Subcutaneous abdominal adipose tissue (tissue), 5 donors: Measurements from ENCODE around the gene SARM1.
"Not testable (repeated sequence)": the region's sequence is repeated elsewhere in the genome, so short reads cannot be mapped to it uniquely, and the experiment has no call there.

ENCODE experiments used
- H3K27ac ChIP-seq: one replicate; pipeline ENCODE4 v1.7.0; 2013; ENCODE audit warnings: low read depth, mild to moderate bottlenecking, inconsistent platforms, low read length, moderate library complexity
- H3K27me3 ChIP-seq, 5 donors: one replicate each; pipeline ENCODE4 v1.7.0; 2013; ENCODE audit warnings: low read length in 5 of 5, inconsistent platforms in 1 of 5; ENCODE audit not compliant: control insufficient read depth in 5 of 5, insufficient read depth in 4 of 5
- H3K36me3 ChIP-seq, 5 donors: one replicate each; pipeline ENCODE4 v1.7.0; 2013; ENCODE audit warnings: low read length in 5 of 5; ENCODE audit not compliant: control insufficient read depth in 5 of 5, insufficient read depth in 5 of 5
- H3K4me1 ChIP-seq, 5 donors: one replicate each; pipeline ENCODE4 v1.7.0; 2013; ENCODE audit warnings: low read length in 5 of 5, mild to moderate bottlenecking in 3 of 5, moderate library complexity in 1 of 5; ENCODE audit not compliant: control insufficient read depth in 5 of 5, insufficient read depth in 5 of 5
- H3K4me3 ChIP-seq, 5 donors: one replicate each; pipeline ENCODE4 v1.7.0; 2013; ENCODE audit warnings: low read length in 5 of 5, low read depth in 1 of 5
- H3K9ac ChIP-seq, 5 donors: one replicate each; pipeline ENCODE4 v1.7.0; 2013; ENCODE audit warnings: low read length in 5 of 5, mild to moderate bottlenecking in 4 of 5, moderate library complexity in 3 of 5
- H3K9me3 ChIP-seq, 5 donors: one replicate each; pipeline ENCODE4 v1.7.0; 2013; ENCODE audit warnings: low read length in 5 of 5; ENCODE audit not compliant: control insufficient read depth in 5 of 5
- donor health status: healthy.
- donor health status: healthy.
- donor health status: healthy.
- donor health status: healthy.
- donor health status: healthy.

The SARM1 gene

DNA sequence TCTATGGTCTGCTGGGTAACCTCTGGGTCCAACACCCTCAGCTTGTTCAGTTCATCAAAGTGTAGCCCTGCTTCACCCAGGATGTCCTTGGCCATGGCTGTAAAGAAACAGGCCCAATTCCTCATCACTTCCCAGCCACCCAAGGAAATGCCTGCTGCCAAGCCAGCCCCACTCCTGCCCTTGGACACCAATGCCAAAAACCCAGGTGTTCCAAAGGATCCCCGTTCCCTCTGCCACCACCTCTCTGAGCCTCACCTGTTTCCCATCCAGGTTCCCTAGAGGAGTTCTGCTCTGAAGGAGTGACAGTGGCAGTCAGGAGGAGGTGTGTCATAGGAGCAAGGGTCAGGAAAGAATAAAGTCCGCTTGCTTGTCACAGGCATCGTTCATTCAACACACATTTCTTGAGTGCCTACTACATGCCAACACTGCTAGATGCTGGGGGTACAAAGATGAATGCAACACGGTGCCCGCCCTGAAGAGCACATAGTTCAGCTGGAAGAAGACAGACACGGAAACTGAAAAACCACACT is 39.5 kb upstream of the SARM1 start:
- Histone ChIP-seq H3K4me3 (no peak overlapping the region), H3K4me1 (peaks cover 14 to 37% (median 29%) of the 10 kb centered on the region in 5 donors), H3K36me3 (peaks cover 18 to 50% (median 39%) of the 10 kb centered on the region in 5 donors), H3K27me3 (no peaks in the 10 kb centered on the region), H3K27ac (no peak overlapping the region), H3K9me3 (no peaks in the 10 kb centered on the region), H3K9ac (no peak overlapping the region)

DNA sequence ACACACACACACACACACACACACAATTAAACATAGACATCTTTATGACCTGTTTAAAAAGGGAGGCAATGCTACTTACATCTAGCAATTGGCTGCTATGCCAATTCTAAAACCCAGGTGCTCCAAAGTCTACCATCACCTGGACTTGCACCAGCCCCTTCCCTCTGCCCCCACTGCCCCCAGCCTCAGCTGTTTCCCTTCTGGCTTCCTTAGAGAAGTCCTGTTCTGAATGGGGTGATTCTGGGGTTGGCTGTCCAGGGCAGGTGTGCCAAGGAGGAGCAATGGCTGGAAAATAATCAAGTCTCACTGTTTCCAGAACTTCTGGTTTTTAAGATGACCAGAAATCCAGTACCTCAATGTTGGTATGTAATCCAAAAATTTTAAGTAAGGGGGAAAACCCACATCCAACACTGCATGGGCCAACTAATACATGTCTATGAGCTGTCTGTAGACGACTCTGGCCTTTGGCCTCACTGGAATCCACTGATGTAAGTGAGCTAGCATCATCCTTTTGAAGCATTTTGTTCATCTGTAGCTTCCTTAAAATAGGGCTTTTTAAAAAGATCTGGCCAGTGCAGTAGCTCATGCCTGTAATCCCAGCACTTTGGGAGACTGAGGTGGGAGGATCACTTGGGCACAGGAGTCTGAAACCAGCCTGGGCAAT is 38.3 kb upstream of the SARM1 start:
- H3K4me3 ChIP-seq: no peak overlapping the region
- no peak overlapping the region for H3K9ac ChIP-seq
- H3K9me3 ChIP-seq: no peaks in the 10 kb centered on the region
- peaks cover 9 to 37% (median 33%) of the 10 kb centered on the region in 5 donors for H3K36me3 ChIP-seq
- no peak overlapping the region for H3K27ac ChIP-seq
- H3K27me3 ChIP-seq: no peaks in the 10 kb centered on the region
- peaks cover 15 to 49% (median 37%) of the 10 kb centered on the region in 5 donors for H3K4me1 ChIP-seq

DNA sequence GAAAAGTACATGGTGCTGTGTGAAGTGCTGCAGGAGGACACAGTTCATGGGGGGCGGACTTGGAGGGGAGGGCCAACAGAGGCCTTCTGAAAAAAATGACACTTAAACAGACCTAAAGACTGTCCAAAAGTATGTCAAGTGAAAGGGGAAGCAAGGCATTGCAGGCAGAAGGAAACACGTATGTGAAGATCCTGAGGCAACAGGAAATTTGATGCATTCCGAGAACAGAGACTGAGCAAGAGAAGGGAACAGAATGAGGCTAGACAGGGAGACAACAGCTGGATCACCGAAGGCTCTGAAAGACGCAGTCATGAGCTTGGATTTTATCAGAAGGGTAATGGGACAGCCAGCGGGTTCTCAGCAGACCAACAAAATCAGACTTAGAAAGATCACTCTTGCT is 37.3 kb upstream of the SARM1 start:
- Histone ChIP-seq H3K9me3 (no peaks in the 10 kb centered on the region), H3K36me3 (peaks cover 2 to 27% (median 25%) of the 10 kb centered on the region in 5 donors), H3K4me1 (peaks cover 18 to 52% (median 37%) of the 10 kb centered on the region in 5 donors), H3K27me3 (no peaks in the 10 kb centered on the region), H3K9ac (peak overlapping the region in 3 of 5 donors; percentile 78 to 90 (median 83)), H3K27ac (no peak overlapping the region), H3K4me3 (peak overlapping the region; percentile 91 to 95 (median 93))

DNA sequence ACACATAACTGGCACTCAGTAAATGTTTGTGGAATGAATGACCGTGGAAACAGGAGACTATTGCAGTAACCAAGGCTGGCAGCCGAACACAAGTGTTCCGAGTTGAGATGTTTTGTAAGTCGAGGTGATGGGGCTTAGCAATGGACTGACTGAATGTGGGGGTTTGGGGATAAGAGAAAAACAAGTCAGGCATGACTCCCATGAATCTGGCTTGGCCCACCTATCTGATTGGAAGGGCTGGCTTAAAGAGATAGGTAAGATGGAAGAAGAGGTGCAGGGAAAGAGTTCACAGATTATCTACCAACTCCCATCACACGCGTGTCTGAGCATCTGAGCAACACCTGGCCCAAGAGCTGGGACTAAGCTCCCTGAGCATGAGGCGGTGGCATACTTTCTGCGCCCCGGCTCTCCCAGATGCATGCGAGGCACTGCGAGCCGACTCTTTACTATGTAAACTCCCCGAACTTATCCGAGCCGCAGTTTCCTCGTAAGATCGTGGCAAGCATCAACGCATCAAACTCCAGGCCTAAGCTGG is 36.8 kb upstream of the SARM1 start:
- Histone ChIP-seq H3K4me3 (peak overlapping the region; percentile 91 to 95 (median 93)), H3K9me3 (no peaks in the 10 kb centered on the region), H3K27ac (peak overlapping the region; percentile 93), H3K4me1 (peaks cover 18 to 55% (median 37%) of the 10 kb centered on the region in 5 donors), H3K36me3 (peaks cover 0 to 28% (median 25%) of the 10 kb centered on the region in 5 donors), H3K9ac (peak overlapping the region in 4 of 5 donors; percentile 78 to 90 (median 86)), H3K27me3 (no peaks in the 10 kb centered on the region)

DNA sequence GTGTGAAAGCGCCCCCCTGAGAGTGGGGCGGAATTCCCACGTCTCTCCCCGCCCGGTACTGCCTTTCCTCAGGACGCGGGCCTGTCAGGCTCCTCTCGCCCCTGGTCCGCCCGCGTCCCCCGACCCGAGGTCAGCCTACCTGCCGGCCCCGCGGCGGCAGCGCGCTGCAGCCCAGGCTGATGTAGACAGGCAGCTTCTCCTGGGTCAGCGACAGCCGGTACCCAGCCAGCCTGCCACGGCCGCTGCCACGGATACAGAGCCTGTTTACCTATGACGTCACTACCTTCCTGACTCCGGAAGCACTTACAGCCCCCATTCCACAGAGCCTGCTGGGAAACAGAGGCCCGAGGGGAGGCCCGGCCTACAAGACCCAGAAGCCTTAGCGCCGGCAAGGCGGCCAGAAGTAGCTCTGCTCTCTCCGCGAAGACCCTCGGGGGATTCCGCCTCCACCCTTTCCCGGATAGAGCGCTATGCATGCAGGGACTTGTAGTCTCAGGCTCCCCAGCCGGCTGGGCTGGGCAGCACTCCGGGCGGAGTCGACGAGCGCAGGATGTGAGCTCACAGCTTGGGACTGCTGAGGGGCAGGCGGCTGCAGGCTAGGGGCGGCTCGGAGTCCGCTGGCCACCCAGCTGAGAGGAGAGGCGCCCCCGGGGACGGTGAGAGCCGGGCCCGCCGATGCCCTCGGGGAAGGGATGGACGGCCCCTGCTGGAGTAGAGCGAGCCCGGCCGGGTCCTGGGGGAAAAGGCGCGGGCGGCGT is 36.1 kb upstream of the SARM1 start, which contains the start of the genes IFT20 and TNFAIP1:
TSS of gene IFT20 (minus strand) at position 272 of the 758 bp plus-strand sequence. CDS start 3,487 bp downstream, outside the sequence.
TSS of gene TNFAIP1 (plus strand) at position 561 of the 758 bp plus-strand sequence. CDS start 3,761 bp downstream, outside the sequence.
- no peaks in the 10 kb centered on the region for H3K27me3 ChIP-seq
- peak within 1 kb of the TSS; percentile 89 to 96 (median 94) for H3K9ac ChIP-seq
- peaks cover 0 to 30% (median 30%) of the 10 kb centered on the region in 5 donors for H3K36me3 ChIP-seq
- peak within 1 kb of the TSS; percentile 93 for H3K27ac ChIP-seq
- no peaks in the 10 kb centered on the region for H3K9me3 ChIP-seq
- H3K4me1 ChIP-seq: peaks cover 18 to 55% (median 37%) of the 10 kb centered on the region in 5 donors
- H3K4me3 ChIP-seq: peak within 1 kb of the TSS; percentile 91 to 95 (median 94)

DNA sequence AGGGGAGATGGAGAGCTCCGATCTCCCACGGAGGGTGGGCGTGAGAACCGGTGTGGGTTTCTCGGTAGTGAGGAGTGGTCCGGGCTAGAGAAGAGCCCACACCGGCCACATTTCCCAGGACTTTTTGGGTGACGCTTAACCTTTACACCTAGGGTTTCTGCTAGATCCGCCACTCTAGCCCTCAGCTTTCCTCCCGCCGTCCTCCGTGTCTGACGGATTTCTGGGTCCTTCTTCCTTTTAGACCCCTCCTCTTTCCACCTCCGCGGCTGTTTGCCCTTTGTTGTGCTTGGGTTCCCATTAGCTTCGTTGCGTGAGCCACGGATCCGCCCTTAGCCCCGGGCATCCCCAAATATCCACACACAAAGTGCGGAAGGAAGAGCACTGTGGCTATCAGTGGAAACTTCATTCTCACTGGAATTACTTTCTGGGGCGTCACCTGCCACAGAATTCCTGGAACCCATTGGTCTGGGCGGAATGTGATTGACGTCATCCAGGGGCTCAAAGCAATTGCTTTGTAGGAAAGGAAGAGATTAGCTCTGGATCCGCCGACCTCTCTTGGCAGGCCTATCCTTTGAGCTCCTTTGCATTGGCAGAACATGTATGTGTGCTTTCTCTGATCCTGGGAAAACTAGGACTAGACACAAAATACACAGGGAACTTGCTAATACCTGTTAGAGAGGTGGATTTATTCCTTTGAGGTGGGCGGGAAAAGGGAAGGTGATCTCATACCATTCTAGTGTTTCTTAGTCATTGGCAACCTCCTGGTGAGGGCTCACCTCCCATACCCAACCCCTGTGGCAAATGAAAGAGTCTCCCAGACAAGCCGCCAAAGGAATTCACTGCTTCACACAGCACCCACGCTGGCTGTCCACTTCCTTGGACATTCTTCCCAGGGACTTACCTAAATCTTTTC is 35.3 kb upstream of the SARM1 start:
- Histone ChIP-seq H3K9ac (peak overlapping the region; percentile 89 to 96 (median 94)), H3K27ac (peak overlapping the region; percentile 93), H3K36me3 (peaks cover 0 to 30% (median 29%) of the 10 kb centered on the region in 5 donors), H3K4me3 (peak overlapping the region; percentile 90 to 95 (median 94)), H3K27me3 (no peaks in the 10 kb centered on the region), H3K9me3 (no peaks in the 10 kb centered on the region), H3K4me1 (peaks cover 18 to 55% (median 37%) of the 10 kb centered on the region in 5 donors)

DNA sequence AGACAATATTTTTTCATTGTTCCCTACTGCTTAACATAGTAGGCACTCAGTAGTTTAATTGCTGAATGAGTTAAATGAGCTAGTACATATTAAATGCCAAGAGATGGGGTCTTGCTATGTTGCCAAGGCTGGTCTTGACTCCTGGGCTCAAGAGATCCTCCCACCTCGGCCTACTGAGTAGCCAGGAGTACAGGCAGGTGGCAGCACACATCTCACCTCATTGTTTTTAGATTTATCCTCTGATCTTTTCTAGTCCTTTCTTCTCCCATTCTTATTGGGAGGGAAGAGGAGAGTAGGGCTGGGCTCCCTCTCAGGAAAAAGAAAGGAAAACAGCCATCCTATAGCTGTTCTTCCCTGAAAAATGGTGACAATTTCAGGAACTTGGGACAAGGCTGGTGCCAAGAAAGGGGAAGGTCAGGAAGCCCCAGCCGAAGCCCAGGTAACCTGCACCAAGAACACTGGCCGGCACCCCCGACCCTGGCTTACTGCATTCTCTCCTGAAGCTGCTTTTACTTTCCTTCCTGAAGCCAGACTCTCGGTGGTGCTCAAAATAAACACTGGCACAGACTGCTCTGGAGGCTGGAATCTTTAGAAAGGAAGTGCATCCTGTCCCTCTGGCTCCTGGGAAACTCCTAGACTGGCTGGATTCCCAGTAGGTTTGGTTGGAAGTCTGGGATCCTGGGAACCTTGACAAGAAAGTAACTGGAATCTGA is 33.3 kb upstream of the SARM1 start:
- Histone ChIP-seq H3K4me3 (peak overlapping the region in 3 of 5 donors; percentile 28 to 40 (median 37)), H3K9ac (peak overlapping the region in 3 of 5 donors; percentile 9 to 70 (median 29)), H3K9me3 (no peaks in the 10 kb centered on the region), H3K36me3 (peaks cover 0 to 41% (median 39%) of the 10 kb centered on the region in 5 donors), H3K27me3 (no peaks in the 10 kb centered on the region), H3K27ac (peak overlapping the region; percentile 93), H3K4me1 (peaks cover 18 to 52% (median 37%) of the 10 kb centered on the region in 5 donors)

DNA sequence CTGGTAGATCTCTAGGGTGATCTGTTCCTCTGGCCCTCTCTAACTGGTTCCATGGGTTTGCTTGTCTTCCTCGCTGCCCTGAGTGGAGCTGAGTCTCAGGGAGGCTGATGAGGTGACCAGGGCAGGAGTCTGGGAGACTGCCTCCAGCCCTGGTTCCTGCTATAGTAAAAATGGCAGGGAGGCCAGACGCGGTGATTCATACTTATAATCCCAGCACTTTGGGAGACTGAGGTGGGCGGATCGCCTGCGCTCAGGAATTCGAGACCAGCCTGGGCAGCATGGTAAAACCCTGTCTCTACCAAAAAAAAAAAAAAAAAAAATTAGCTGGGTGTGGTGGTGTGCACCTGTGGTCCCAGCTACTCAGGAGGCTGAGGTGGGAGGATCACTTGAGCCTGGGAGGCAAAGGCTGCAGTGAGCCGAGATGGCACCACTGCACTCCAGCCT is 32.7 kb upstream of the SARM1 start:
- Histone ChIP-seq H3K36me3 (peaks cover 0 to 46% (median 45%) of the 10 kb centered on the region in 5 donors), H3K4me1 (peaks cover 18 to 54% (median 31%) of the 10 kb centered on the region in 5 donors), H3K4me3 (peak overlapping the region in 1 of 5 donors; percentile 40), H3K27ac (peak overlapping the region; percentile 93), H3K9ac (peak overlapping the region in 3 of 5 donors; percentile 9 to 70 (median 29))
- H3K27me3 ChIP-seq, H3K9me3 ChIP-seq: not testable (repeated sequence)
